Endothelial cell of umbilical vein (primary cell): Measurements from ENCODE around the gene ADGRF3. TPM values are rescaled to one million over a fixed set of nuclear protein-coding genes. Genes with fewer than 3 reads are reported as not detected.

Experiments
- BruUV-seq: library from RNA; stranded (reverse); fragments of 400-500 nt; replicated peaks from 2 replicates; lab custom pipeline; 2021; lab: Mats Ljungman, UMichigan
- CTCF ChIA-PET: fragments of 300-600, 350-600 bp; sonication (Branson Sonifier 250); formaldehyde crosslinking; loops from one replicate; lab custom pipeline; 2021; ENCODE audit warnings: antibody characterized with exemption, inconsistent platforms; lab: Charles Lee
- POLR2A ChIA-PET: fragments of 300-600, 350-600 bp; sonication (Branson Sonifier 250); formaldehyde crosslinking; loops from one replicate; lab custom pipeline; 2021; ENCODE audit warnings: antibody characterized with exemption, inconsistent platforms; lab: Charles Lee
- DNase-seq: peaks from one replicate; pipeline ENCODE4 v3.0.0-alpha.2; 2011; ENCODE audit warnings: low read depth, low spot score
- FAIRE-seq: peaks from 2 replicates; lab custom pipeline; 2011; peaks lifted over from hg19 to GRCh38; lab: Jason Lieb, UNC
- H2AFZ ChIP-seq: 2 replicates; pipeline ENCODE4 v1.6.0; 2012; ENCODE audit warnings: low read depth, low read length, control low read depth, inconsistent platforms
- H3K27ac ChIP-seq: 2 replicates; pipeline ENCODE4 v1.5.1; 2011; ENCODE audit warnings: low read depth, mild to moderate bottlenecking, control low read depth, low read length, moderate library complexity; ENCODE audit not compliant: insufficient read depth
- H3K27me3 ChIP-seq, 2 experiments: 2 replicates each; pipeline versions ENCODE4 v1.6.0 to v1.6.1; 2011; ENCODE audit warnings: low read length in 2 of 2, mixed read lengths in 1 of 2; ENCODE audit not compliant: control insufficient read depth in 2 of 2, insufficient read depth in 2 of 2
- H3K36me3 ChIP-seq, 2 experiments: 2 replicates in 1 of 2; 3 replicates in 1 of 2; pipeline ENCODE4 v1.5.1; 2011; ENCODE audit warnings: low read length in 2 of 2, mild to moderate bottlenecking in 1 of 2, moderate library complexity in 1 of 2; ENCODE audit not compliant: control insufficient read depth in 2 of 2, insufficient read depth in 2 of 2; ENCODE audit errors: extremely low read depth in 1 of 2
- H3K4me1 ChIP-seq: 3 replicates; pipeline ENCODE4 v1.5.1; 2011; ENCODE audit warnings: mild to moderate bottlenecking, low read length; ENCODE audit not compliant: control insufficient read depth, insufficient read depth; ENCODE audit errors: extremely low read depth
- H3K4me2 ChIP-seq: 2 replicates; pipeline ENCODE4 v1.6.1; 2011; ENCODE audit warnings: low read length, control low read depth, mixed read lengths; ENCODE audit not compliant: insufficient read depth
- H3K4me3 ChIP-seq, 3 experiments: fragments of 200-600 bp in 1 of 3; sonication (generic), shearing (Covaris generic) in 1 of 3; replicated peaks in 1 of 3; 2 replicates each; pipeline ENCODE4 v1.5.1; 2011 to 2016; ENCODE audit warnings: control low read depth in 3 of 3, low read length in 3 of 3, mild to moderate bottlenecking in 2 of 3, inconsistent platforms in 1 of 3, low read depth in 1 of 3, moderate library complexity in 1 of 3; ENCODE audit not compliant: insufficient read depth in 1 of 3
- H3K79me2 ChIP-seq: 2 replicates; pipeline ENCODE4 v1.6.0; 2012; ENCODE audit warnings: low read length, inconsistent platforms; ENCODE audit not compliant: control insufficient read depth, insufficient read depth
- H3K9ac ChIP-seq: replicated peaks from 2 replicates; pipeline ENCODE3; 2011; ENCODE audit warnings: low read length, control low read depth; ENCODE audit not compliant: insufficient read depth; ENCODE audit errors: extremely low read depth
- H3K9me1 ChIP-seq: replicated peaks from 3 replicates; pipeline ENCODE4 v1.6.0; 2011; ENCODE audit warnings: mild to moderate bottlenecking, low read length; ENCODE audit not compliant: control insufficient read depth, insufficient read depth; ENCODE audit errors: extremely low read depth
- H3K9me3 ChIP-seq: replicated peaks from 2 replicates; pipeline ENCODE4 v1.5.1; 2012; ENCODE audit warnings: low read length, inconsistent platforms; ENCODE audit not compliant: control insufficient read depth, insufficient read depth
- H4K20me1 ChIP-seq: replicated peaks from 2 replicates; pipeline ENCODE3; 2011; ENCODE audit warnings: mild to moderate bottlenecking, low read length; ENCODE audit not compliant: control insufficient read depth, insufficient read depth; ENCODE audit errors: extremely low read depth
- CTCF ChIP-seq, 2 donors: IDR thresholded peaks; 1 replicate in 1 of 2; 2 replicates in 1 of 2; pipeline ENCODE4 v1.5.1; 2011; ENCODE audit warnings: low read length in 2 of 2, mild to moderate bottlenecking in 2 of 2, moderate library complexity in 2 of 2, control low read depth in 1 of 2, inconsistent platforms in 1 of 2, low read depth in 1 of 2; ENCODE audit not compliant: insufficient read depth in 1 of 2; ENCODE audit errors: extremely low read depth in 1 of 2
- EZH2 ChIP-seq: IDR thresholded peaks from 2 replicates; pipeline ENCODE4 v1.6.1; 2012; ENCODE audit warnings: borderline replicate concordance, low read depth, mild to moderate bottlenecking, moderate library complexity, low read length, inconsistent platforms; ENCODE audit not compliant: severe bottlenecking
- FOS ChIP-seq: IDR thresholded peaks from 2 replicates; pipeline ENCODE4 v1.6.1; 2011; ENCODE audit warnings: mild to moderate bottlenecking, low read length, moderate library complexity, borderline replicate concordance; ENCODE audit not compliant: insufficient read depth
- GATA2 ChIP-seq: IDR thresholded peaks from 2 replicates; pipeline ENCODE4 v1.7.0; 2011; ENCODE audit warnings: low read depth, mild to moderate bottlenecking, moderate library complexity, mixed read lengths, low read length; ENCODE audit not compliant: insufficient read length, insufficient read depth
- JUN ChIP-seq: IDR thresholded peaks from 2 replicates; pipeline ENCODE4 v1.6.1; 2011; ENCODE audit warnings: borderline replicate concordance, low read depth; ENCODE audit not compliant: insufficient read length, insufficient read depth
- MAX ChIP-seq: IDR thresholded peaks from 2 replicates; pipeline ENCODE4 v1.6.1; 2011; ENCODE audit not compliant: insufficient read depth, insufficient read length
- MYC ChIP-seq: IDR thresholded peaks from one replicate; pipeline ENCODE4 v1.6.1; 2011; ENCODE audit warnings: mild to moderate bottlenecking, low read depth, low read length
- POLR2A ChIP-seq: IDR thresholded peaks from 2 replicates; pipeline ENCODE4 v1.6.1; 2012; ENCODE audit warnings: low read depth, mild to moderate bottlenecking, control low read depth, low read length
- POLR2AphosphoS5 ChIP-seq: IDR thresholded peaks from 2 replicates; pipeline ENCODE4 v1.6.1; 2012; ENCODE audit warnings: low read depth, mild to moderate bottlenecking, control low read depth, low read length, moderate library complexity; ENCODE audit not compliant: insufficient read depth
- dilution Hi-C: fragments of 300-500 bp; cut with MboI; formaldehyde crosslinking; loops from one replicate; pipeline ENCODE4 v1.15.0; 2019; ENCODE audit warnings: low sequenced_read_pairs; ENCODE audit not compliant: extremely low pct_ligation_motif_present
- intact Hi-C: fragments of 100-400 bp; cut with micrococcal nuclease; formaldehyde crosslinking; loops from one replicate; pipeline ENCODE4 v1.10.0; 2022
- polyA plus RNA-seq, 4 experiments: library from polyadenylated mRNA; depleted of rRNA in 3 of 4; stranded (reverse) in 3 of 4; unstranded in 1 of 4; fragments of >200 nt; gene quantifications; 2 replicates each; pipeline versions ENCODE4 v1.2.1 to v1.2.3, GENCODE V29; 2011 to 2012; ENCODE audit warnings: missing spikeins in 1 of 4
- total RNA-seq: library from RNA; stranded (reverse); gene quantifications from 2 replicates; pipeline ENCODE4 v1.2.3, GENCODE V29; 2021

ADGRF3 gene
- total and polyA plus RNA-seq, 2 donors (not counting 3 experiments of a cell fraction or from before 2014, with no cell fraction given), result 0.21 to 0.73 TPM

GRCh38 chr2:26384183-26384582 lies 37.6 kb upstream of the ADGRF3 start:
- Histone ChIP-seq H3K4me2 (no peak overlapping the region), H3K9me1 (no peaks in the 10 kb centered on the region), H2AFZ (no peak overlapping the region), H3K9ac (no peak overlapping the region), H4K20me1 (no peaks in the 10 kb centered on the region), H3K27me3 (no peaks in the 10 kb centered on the region), H3K36me3 (peaks cover 0 to under 1% of the 10 kb centered on the region in 2 experiments), H3K79me2 (no peaks in the 10 kb centered on the region), H3K4me3 (no peak overlapping the region), H3K27ac (no peak overlapping the region), H3K4me1 (no peaks in the 10 kb centered on the region), H3K9me3 (no peaks in the 10 kb centered on the region)
- CTCF ChIA-PET, result interaction anchor here (0.9 to 1.1 kb wide), 2 partner anchors 8 to 194 kb away, joined by 3 read pairs; no protein-coding TSS in a partner anchor
- TF ChIP-seq JUN (no peak), FOS (no peak), GATA2 (no peak), CTCF (IDR thresholded peaks at IDR 0.05; ENCODE audit: extremely low read depth in 1 of 2, insufficient read depth in 1 of 2, low read depth in 1 of 2, low read length in 2 of 2) (no peak), EZH2 (no peak), POLR2AphosphoS5 (no peak), POLR2A (no peak), MYC (no peak), MAX (no peak)
- intact Hi-C loops, result no loop called here
- dilution Hi-C loops, result no loop called here
- POLR2A ChIA-PET, result no interaction called here
- FAIRE-seq (no peak), DNase-seq (no peak)
- no TSS peak for BruUV-seq
